Myocyte (in vitro differentiated cells): Measurements from ENCODE around the gene AP2A1. TPM values are rescaled to one million over a fixed set of nuclear protein-coding genes. Genes with fewer than 3 reads are reported as not detected.
A peak's percentile ranks its signal among the peaks of the same experiment; 100 is the strongest.

Source experiments
- DNase-seq: peaks from one replicate; pipeline ENCODE4 v3.0.0-alpha.2; 2012; ENCODE audit warnings: low read depth
- total RNA-seq: library from RNA; depleted of rRNA; stranded (reverse); fragments of >200 nt; gene quantifications from 2 replicates; pipeline ENCODE4 v1.2.3, GENCODE V29; 2014

AP2A1 gene
- total RNA-seq, 1 donor from 2014 or later = 83.2 TPM

DNA sequence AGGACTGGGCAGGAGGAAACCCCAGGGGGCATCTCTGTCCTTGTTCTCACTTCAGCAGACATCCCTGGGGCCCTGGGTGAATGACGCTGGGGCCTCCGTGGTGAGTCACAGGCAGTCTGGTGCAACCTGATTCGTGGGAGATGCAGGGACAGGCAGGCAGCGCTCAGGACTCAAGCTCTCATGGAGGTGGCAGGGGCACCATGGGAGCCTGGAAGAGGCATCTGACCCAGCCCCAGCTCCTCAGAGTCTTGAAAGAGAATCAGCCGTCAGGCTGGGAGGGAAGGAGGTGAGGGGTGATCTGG lies 70.2 kb downstream of the AP2A1 start:
- no peak for DNase-seq

DNA sequence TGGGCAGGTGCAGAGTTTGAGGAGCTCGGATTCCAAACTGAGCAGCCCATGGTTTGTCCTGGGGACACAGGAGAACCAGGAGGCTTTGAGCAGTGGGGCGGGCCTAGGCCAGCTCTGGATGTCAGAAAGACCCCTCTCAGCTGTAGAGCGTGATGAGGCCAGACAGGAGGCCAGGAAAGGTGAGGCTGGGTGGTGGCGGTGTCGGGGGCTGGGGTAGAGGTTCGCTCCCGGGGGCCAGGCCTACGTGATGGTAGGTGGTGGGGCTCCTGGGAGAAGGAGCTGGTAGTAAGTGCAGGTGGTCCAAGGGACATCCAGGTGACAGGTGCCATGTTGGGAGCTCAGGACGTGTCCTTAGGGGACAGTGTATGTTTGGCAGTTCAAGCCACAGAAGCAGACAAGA lies 70.6 kb downstream of the AP2A1 start:
- DNase-seq = no peak

DNA sequence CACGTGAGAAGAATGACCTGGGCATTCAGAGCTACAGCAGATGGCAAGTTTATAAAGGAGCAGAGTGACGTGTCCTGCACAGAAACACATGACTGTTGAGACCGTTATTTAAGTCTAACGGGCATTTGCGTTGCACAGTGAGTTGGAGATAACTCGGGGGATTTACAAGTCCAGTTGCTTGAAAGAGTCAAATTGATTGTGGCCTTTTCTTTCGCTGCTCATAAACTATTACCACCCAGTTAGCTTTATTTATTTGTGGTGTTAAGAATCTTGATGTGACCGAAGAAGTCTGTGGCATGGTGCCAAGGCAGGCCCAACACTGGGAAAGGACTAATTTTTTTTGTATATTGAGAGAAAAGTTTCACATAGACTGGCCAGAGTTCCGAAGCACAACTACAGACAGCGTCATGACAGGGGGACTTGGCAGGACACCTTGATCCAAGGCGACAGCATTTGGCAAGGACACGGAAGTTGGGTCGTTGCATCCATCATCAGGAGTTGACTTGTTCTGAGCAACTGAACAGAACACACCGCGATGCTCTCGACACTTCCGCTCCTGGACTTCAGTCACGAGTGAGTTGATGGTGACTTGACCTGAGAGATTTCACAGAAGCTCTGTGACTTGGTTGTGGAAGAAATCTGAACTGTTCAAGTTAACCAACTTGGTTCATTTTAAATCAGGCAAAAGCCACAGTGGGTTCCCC lies 72.2 kb downstream of the AP2A1 start:
- DNase-seq = no peak

DNA sequence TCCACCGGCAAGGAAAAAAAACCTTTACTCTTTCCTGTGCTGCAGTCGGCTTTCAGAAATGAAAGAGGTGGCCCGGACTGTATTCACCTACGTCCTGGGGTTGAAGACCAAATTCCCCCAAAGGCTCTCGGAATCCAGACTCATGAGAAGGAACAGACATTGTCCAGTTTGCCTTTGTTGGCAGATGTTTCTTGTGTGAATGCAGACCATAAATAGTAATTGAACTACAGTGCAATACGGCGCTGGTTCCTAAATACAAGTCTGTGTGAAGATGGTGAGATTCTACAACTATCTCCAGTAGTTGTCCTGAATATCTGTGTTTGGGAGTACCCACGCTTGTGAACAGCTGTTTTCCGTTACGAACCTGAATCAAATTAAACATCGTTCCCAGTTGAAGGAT lies 72.9 kb downstream of the AP2A1 start:
- DNase-seq = no peak

DNA sequence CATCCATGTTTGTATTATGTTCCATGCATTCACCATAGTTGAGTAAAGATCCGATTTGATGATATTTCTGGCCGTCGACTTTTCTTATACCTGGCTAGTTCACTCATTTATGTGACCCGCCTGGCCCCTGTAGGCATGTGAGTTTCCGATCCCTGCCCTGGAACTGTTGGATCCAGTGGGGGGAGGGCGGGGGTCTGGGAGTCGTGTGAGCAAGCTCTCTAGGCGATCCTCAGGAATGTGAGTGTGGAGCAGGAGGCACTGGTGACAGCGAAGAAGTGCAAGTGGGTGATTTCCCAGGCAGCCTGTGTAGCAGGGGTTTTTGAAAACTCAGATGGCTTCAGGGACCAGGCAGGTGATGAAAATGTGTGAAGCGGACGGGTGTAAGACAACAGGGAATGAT lies 73.5 kb downstream of the AP2A1 start:
- DNase-seq = no peak

DNA sequence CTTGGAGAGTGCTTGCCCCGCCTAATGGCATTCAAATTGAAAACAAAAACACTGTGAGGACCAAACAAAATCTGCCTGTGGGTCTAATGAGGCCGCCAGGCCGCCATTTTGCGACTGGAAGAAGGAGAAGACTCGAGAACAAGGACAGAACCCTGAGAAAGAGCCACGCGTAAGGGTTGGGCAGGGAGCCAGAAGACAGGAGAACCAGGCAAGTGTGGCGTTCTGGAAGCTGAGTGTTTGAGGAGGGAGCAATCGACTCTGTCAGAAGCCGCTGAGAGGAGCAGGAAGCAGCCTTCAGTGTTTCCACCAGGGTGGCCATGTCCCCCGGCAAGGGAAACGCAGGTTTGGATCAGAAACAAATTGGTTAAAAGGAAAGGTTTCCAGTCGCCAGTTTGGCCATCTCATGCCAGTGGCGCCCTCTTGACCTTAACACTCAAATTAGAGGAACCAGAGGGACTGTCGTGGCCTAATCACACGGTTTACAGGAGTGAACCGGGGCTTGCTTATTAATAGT lies 74.0 kb downstream of the AP2A1 start:
- no peak for DNase-seq

DNA sequence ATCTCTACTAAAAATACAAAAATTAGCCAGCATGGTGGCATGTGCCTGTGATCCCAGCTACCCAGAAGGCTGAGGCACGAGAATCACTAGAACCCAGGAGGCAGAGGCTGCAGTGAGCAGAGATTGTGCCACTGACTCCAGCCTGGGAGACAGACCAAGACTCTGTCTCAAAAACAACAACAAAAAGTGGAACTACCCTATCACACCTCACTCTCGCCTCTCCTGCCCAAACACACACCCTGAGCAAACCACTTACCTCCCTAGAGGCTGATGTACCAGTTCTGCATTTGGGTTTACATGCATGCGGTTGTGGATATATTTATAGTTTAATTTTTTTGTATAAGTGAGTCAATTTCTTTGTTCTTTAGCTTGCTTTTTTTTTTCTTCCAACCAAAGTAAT lies 76.5 kb downstream of the AP2A1 start:
- DNase-seq = no peak

DNA sequence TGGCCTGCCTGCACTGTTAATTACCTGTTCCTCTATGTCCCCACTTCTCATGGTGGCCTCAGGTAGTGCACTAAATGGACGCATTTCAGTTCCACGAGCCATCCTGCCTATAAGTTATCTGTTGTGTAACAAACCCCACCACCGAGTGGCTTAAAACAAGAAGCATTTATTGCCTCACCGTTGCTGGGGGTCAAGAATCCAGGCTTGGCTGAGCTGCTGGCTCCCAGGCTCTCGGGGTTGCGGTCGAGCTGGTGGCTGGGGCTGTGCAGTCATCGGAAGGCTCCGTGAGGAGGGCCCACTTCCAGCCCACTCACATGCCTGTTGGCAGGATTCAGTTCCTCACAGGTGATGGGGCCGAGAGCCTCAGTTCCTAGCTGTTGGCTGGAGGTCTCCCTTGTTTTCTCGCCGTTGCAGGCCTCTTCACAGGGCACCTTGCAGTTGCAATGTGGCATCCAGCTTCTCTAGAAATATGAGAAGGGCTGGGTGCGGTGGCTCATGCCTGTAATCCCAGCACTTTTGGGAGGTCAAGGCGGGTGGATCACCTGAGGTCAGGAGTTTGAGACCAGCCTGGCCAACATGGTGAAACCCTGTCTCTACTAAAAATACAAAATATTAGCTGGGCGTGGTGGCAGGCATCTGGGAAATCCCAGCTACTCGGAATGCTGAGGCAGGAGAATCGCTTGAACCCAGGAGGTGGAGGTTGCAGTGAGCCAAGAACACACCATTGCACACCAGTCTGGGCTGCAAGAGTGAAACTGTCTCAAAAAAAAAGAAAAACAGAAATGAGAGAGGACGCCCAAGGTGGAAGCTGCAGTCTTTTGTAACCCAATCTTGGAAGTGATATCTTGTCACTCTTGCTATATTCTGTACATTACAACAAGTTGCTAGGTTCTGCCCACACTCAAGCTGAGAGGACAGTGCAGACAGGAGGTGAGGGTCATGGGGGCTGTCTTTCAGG lies 77.6 kb downstream of the AP2A1 start:
- no peak for DNase-seq

DNA sequence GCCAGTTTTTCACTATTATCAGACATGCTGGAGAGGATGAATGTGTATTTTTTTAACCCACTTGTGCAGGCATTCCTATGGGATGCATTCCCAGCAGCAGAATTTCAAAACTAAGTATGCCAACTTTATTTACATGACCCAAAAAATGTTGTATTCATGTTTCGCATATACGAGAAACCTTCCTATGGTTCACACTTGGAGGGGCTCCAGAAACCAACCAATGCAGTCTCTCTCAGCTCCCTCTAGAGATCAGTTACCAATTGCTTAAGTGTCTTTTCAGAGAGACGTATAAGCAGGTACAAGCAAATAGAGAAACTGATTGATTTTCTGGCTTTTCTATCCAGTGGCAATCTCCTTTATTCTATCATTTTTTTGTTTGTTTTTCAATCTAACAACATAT lies 78.6 kb downstream of the AP2A1 start:
- DNase-seq = no peak

DNA sequence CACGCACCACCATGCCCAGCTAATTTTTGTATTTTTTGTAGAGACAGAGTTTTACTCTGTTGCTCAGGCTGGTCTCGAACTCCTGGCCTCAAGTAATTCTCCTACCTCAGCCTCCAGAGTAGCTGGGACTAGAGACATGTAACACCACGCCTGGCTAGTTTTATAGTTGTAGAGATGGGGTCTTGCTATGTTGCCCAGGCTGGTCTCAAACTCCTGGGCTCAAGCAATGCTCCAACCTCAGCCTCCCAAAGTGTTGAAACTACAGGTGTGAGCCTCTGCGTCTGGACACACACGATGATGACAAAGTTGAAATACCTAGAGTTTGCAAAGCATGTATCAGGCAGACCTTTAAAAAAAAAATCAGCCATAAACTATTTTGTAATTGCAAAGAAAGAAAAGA lies 79.6 kb downstream of the AP2A1 start:
- DNase-seq = no peak

DNA sequence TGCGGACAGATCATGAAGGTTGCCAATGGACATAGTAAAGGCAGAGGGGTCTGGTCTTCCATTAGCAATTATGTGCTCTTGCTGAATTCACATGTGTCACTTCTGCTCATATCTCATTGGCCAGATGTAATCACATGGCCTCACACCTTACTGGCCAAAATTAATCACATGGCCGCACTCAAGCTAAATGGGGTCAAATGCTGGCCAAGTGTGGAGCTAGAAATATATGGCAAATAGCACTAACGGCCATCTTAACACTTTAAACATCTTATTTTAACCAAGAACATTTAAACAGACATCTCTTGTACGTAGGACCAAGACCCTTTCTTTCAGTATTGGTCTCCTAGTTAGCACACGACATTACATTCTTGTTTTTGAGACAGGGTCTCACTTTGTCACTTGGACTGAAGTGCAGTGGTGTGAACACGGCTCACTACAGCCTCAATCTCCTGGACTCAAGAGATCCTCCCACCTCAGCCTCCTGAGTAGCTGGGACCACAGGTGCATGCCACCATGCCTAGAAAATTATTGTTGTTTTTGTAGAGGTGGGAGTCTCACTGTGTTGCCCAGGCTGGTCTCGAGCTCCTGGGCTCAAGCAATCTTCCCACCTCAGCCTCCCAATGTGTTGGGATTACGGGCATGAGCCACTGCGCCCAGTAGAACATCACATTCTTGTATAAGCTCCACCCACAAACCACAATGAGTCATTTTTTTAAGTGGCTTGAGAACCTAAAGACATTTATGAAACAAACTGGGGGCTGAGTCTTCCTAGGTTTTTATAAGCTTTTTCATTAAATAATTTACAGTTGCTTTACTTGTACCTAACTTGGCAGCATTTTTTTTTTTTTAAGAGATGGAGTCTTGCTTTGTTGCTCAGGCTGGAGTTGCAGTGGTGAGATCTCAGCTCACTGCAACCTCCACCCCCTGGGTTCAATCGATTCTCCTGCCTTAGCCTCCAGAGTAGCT lies 81.2 kb downstream of the AP2A1 start:
- DNase-seq = peak; percentile 56

DNA sequence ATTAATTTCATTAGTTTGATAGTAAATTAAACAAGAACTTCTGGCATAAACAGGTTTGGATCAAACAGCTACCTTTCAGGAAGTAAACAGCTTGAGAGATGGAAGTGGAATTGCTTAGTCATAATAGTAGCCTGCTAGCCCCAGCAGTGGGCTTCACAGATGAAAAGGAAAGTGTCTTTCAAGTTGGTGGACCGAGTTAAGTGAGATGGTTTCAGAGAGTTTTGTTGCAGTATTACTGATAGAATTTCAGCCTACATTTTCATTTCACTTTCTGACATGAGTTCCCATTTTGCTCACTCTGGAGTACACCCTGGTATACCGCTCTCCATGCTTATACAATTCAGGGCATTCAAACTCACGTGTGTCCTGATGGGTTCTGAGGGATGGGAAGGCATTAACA lies 82.1 kb downstream of the AP2A1 start:
- no peak for DNase-seq

DNA sequence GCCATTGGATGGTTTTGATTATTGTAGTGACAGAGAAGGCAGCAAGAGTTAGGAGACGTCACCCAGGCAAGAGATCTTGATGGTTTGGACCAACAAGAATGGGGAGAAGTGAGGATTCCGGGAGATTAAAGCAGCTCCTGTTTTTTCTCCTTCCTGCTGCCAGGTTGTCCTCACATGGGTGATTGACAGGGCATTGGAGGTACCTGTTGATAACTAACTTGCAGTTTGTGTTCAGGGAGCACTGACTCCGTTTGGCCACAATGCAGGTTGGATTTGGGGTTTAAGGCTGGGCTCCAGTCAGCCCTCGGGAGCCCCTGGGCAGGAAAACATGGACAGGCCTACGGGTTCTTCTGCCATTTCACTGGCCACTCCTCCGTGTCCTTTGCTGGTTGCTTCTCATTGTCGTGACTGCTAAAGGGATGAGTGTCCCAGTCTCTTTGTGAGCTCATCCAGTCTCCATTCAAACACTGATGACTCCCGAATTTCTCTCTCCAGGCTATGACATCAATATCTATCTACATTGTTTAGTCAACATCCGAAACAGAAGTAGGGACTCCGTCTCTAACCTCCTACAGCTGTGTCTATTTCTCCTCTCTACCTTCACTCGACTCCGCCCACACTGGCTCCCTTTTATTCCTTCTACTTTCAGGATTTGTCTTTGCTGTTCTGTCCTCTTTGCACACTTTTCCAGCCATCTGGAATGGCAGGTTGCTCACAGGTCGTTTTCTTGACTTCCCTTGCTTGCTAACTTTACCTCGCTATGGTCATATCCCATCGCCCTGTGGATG lies 82.8 kb downstream of the AP2A1 start:
- no peak for DNase-seq

DNA sequence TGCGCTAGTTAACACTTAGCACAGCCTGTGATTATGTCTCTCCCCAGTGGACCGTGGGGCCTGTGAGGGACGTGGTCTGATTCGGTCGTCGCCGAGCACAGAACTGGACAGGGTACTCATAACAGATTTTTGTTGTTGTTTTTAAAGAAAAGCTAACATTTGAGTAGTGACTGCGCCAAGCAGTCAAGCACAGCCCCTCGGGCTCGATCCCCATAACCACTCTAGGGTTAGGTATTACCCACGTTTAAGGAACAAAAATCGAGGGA lies 83.4 kb downstream of the AP2A1 start:
- no peak for DNase-seq

DNA sequence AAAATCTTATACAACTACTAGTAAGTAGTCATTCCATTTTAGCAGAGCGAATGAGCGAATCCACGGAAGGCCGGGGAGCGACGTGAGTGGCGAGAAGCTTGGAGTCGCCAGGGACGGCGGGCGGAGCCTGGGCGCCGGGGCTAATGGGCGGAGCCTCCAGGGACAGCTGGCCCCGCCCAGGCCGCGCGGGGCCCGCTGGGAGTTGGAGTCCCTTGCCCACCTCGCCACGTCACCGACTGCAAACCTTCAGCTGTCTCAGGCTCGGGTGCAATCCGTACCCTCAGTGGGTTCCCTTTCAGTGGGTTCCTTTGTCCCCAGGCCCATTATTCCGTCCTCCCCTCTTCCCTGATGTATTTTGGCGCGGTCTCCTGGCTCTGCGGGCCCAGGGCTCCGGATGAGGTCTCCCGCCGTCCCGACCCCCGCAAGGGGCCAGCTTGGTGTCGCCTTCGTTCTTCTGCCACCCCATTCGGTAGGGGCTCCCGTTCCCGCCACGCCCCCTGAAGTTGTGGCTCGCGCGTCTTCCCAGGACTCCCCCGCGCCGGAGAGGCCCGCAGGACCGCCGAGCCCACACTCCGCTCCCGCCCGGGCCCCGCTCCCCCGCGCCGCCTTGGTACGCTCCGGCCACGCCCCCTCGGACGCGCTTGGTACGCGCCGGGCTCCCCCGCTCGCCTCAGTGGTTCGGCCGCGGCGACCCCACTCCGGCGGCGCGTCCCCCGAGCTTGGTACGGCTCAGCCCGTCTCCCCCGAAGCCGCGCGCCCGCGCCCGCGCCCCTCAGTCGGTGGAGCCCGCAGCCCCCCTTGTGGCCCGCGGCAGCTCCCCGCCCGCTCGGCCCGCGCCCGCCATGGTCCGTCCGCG lies 83.9 kb downstream of the AP2A1 start, which contains the start of gene PTOV1:
Gene PTOV1 (plus strand): TSS at position 673 of the 856 bp plus-strand sequence.
- DNase-seq = peak; percentile 94

DNA sequence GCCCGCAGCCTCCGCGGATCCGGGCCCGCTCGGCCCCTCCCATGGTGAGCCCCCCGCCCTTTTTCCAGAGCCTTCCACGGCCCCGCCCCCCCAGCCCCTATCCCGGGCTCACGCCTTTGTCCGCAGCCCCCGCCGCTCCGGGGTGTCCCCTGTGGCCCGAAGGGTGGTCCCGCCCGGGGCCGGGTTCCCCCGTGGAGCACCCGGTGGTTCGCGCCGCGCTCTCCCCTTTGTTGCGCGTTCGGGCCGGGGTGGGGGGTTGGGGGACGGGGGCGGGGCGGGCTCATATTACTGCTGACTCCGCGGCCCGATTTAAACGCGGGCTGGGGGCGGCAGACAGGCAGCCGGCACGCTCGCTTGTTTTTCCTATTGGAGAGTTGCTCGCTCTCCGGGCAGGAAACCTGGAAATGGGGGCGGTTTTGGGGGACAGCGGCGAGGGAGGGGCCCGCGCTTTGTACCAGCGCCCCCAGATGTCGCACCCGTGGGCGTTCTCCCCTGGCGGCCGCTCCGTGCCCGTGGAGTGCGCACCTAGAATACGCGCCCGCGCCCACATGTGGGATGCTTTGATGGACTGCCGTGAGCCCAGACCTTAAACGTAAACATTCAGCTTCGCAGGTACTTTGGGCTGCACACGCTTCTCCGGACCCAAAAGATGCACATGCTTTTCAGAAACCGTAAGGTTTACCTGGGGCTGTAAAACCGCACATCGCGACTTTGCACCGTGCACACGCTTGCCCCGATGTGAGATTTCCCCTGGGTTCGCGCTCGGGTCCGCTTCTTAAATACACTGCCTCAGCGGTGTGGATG lies 84.9 kb downstream of the AP2A1 start:
- peak; percentile 45 for DNase-seq

DNA sequence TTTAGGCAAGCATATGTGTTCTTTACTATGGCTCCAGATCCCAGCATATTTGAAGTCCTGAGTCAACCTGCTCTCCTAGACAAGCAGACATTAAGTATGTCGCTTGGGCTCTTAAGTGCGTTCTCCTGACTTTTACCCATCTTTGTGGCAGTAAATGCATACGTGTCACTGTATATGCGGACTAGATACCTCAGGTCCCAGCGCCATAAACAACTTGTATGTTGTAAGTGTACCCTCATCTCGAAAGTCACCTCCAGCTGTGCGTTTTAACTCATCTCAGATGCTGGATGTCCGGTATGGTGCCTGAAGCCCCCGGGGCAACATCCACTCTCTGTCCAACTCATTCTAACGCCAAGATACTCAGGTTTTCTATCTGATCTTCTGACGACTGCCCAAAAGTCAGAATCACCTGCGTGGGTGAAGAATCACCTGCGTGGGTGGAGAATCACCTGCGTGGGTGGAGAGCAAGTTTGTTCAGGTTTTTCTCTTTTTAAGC lies 85.9 kb downstream of the AP2A1 start:
- no peak for DNase-seq

DNA sequence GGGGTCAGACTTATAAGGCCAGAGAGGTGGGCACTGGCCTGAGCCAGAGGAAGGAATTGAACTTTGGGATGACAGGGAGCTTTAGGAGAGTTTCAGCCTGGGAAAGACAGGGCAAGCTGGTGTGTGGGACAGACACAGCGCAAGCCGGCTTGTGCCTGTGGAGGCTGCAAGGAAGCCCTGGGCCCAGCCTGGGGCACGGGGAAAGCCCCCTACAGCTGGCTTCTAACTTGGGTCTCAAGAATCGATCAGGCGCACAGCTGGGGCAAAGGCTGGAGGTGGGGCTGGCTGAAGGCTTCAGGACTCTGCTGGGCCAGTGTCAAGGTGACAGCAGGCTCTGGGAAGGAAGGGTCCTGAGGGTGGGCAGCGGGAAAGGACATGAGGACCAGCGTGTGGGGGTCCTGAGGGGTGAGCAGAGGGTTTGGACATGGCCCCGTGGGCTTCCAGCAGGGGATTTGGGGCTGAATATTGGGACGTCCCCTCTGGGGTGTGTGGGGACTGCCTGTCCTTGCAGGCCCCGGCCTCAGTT lies 87.1 kb downstream of the AP2A1 start:
- DNase-seq = no peak
